ENCODE measurements around the gene INHBE.
"Not testable (repeated sequence)": the region's sequence is repeated elsewhere in the genome, so short reads cannot be mapped to it uniquely, and the experiment has no call there.

INHBE gene

GRCh38 chr12:57476993-57477709 lies 22.0 kb downstream of the INHBE start:
- peak; percentile 27 for DNase-seq

- peak; percentile 71 for DNase-seq
Measured at GRCh38 chr12:57477710-57478681, 22.9 kb downstream of the INHBE start.

GRCh38 chr12:57479043-57479375 lies 23.9 kb downstream of the INHBE start:
- DNase-seq = no peak

DNA sequence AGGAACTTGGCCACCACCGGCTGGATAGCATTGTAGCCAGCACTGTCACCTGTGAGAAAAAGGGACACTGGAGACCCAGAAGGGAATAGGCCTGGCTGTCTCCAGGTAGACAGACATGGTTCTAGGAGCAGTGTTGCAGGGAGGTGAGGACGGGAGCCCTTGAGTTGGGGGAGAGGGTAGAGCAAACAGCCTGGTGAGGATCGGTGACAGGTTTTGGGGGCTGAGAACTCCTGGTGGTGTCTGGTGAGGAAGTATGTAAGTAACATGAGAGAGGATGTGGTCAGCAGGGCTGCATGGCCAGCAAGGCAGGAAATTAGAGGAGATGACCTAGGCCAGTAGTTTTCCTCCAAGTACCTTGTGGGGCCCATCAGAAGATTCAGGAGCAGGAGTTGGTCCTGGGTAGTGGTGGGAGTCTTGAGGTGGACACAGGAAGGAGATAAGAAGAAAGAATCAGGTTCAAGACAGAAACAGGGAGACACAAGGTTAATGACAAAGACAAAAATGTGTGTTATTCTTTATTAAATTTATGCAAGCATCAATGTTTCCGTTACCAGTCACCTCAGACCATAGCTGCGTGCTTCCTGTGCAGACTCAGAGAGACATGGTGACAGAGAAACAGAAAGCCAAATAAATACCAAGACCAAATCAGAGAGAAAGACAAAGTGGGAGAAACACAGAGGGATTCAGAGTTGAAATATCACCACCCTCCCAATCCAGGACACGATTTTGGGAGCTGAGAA lies 24.4 kb downstream of the INHBE start, which contains the start of gene ARHGAP9:
TSS of gene ARHGAP9 (minus strand) at position 491 of the 740 bp plus-strand sequence. CDS start at position 31, 460 bp downstream.
- peak; percentile 71 for DNase-seq

DNA sequence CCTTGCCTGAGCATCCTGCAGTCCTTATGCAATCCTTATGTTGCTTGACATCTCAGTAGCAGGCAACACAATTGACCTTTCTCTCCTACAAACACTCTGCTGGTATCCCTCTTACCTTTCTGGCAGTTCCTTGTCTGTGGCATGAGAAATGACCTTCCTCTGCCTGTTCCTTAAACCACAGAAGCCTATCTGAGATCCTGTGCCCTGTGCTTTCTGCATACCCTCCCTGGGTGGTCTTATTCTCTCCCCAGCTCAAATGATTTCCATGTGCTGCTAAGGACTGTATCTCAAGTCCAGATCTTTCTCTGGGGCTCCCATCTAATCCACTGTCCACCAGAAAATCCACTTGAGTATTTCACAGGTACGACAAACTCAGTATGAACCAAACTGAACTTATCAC lies 26.6 kb downstream of the INHBE start:
- DNase-seq = no peak

GRCh38 chr12:57483466-57483865 lies 28.4 kb downstream of the INHBE start:
- DNase-seq = no peak

DNA sequence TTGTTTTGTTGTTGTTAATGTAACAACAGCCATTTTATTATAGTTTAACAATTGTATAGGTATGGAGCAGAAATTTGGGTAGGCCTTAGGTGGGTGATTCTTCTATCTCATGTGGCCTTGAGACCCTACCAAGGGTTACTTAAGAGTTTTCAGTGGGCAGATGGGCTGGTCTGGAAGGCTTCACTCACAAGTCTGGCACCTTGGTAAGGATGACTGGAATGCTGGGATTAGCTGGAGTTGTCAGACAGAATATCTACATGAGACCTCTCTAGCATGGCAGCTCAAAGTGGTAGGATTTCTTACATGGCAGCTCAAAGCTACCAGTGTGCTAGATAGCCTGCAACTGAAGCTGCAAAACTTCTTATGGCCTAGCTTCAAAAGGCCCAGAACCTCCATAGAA lies 30.6 kb downstream of the INHBE start:
- no peak for DNase-seq

DNA sequence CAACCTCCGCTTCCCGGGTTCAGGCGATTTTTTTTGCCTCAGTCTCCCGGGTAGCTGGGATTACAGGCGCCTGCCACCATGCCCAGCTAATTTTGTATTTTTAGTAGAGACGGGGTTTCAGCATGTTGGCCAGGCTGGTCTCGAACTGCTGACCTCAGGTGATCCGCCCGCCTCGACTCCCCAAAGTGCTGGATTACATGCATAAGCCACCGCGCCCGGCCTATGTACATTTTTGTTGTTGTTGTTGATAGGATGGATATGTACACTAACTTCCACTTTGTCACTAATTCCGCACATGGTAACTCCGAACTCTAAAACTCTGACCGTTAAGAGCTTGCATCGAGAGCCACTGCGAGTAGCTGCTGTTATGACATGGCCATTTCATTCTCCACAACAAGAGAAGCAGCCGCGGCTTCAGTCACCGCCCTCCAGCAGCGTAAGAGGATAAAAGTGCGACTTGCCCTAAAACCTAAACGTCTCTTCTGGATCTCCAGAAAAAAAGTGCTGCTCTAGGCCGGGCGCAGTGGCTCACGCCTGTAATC lies 32.0 kb downstream of the INHBE start:
- no peak for DNase-seq

DNA sequence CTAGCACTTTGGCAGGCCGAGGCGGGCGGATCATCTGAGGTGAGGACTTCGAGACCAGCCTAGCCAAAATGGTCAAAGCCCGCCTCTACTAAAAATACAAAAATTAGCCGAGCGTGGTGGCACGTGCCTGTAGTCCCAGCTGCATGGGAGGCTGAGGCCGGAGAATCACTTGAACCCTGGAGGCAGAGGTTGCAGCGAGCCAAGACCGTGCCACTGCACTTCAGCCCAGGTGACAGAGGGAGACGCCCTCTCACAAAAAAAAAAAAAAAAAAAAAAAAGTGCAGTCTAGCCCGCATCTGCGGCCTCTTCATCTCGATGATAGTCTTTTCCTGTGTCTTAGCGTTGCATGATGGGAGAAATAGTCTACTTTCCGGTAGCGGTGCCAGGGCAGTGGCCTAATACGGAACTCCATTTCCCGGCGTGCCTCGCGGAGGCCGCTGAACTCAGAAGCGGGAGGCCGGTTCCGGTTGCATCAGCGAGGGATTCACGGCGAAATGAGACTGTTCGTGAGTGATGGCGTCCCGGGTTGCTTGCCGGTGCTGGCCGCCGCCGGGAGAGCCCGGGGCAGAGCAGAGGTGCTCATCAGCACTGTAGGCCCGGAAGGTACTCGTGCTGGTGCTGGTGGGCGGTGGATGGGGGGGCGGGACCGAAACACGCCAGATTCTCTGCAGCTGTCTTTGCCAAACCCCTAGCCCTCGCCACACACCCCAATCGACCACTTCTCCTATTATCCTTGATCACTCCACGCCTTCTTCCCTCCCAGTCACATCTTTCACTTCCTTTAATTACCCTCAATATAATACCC lies 32.7 kb downstream of the INHBE start, which contains the start of gene MARS1:
TSS of gene MARS1 (plus strand) at position 472 of the 805 bp plus-strand sequence. CDS start at position 495, 23 bp downstream.
- peak; percentile 93 for DNase-seq

- no peak for DNase-seq
Measured at GRCh38 chr12:57488402-57489156, 33.5 kb downstream of the INHBE start.

DNA sequence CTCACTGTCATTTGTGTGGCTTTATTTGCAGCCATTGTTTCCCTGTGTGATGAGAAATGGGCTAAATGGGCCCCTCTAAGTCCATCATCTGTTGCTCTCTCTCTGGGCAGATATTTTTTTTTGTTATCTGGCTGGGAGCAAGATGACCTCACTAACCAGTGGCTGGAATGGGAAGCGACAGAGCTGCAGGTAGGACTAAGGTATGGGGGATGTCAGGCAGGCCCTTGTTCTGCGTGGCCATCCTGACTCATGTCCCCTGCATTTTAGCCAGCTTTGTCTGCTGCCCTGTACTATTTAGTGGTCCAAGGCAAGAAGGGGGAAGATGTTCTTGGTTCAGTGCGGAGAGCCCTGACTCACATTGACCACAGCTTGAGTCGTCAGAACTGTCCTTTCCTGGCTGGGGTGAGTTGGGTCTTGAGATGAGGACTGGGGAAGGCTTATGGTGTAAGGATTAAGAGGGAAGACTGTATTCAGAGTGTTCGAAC lies 34.1 kb downstream of the INHBE start:
- DNase-seq = no peak

- DNase-seq = no peak
Measured at GRCh38 chr12:57490126-57490525, 35.0 kb downstream of the INHBE start.

- DNase-seq = no peak
Measured at GRCh38 chr12:57491393-57492280, 36.5 kb downstream of the INHBE start.

- not testable (repeated sequence) for DNase-seq
Measured at GRCh38 chr12:57495051-57495701, 40.1 kb downstream of the INHBE start.

DNA sequence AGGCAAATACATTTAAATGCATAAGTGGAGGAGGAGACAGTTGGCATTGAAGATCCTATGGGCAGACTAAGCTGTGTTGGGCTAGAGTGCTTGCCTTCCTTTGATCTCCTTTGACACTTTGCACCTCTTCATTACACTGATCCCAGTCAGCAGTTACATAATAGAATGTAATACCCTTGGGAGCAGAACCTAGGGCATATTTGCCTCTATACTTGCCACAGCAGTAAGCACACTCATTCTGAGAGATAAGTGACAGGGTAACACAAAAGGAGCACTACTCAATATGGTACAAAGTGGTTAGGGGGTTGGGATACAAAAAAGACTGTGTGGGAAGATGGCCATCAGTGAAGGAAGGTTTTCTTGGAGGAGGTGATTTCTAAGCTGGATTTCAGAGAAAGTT lies 41.7 kb downstream of the INHBE start:
- no peak for DNase-seq

GRCh38 chr12:57497223-57498131 lies 42.4 kb downstream of the INHBE start:
- DNase-seq = no peak

- DNase-seq = no peak
Measured at GRCh38 chr12:57498132-57498502, 43.0 kb downstream of the INHBE start.

- DNase-seq = no peak
Measured at GRCh38 chr12:57498571-57498970, 43.5 kb downstream of the INHBE start.

Data from CD4-positive, alpha-beta T cell treated with Interleukin-6 for 4 hours (primary cell).